Measurements from ENCODE around the gene FAM222A.

- TF ChIP-seq POLR2AphosphoS5 (IDR thresholded peaks at IDR 0.05; ENCODE audit: borderline replicate concordance, low read depth, low read length) = no peak
- no peak for TF ChIP-seq EZH2 (IDR thresholded peaks at IDR 0.05)
- TF ChIP-seq FOXP2 (optimal IDR thresholded peaks at IDR 0.05; ENCODE audit: control extremely low read depth, extremely low read length, insufficient read depth) = no peak
These were observed 50.5 kb downstream of the FAM222A start for GRCh38 chr12:109764123-109764522.
